IPS DF 4.7 (cell line): ENCODE results near the gene HMX1.

ENCODE experiments used
- DNase-seq: peaks from one replicate; pipeline ENCODE4 v3.0.0-alpha.2; 2013; ENCODE audit warnings: low spot score; ENCODE audit errors: extremely low read depth

Gene HMX1

DNA sequence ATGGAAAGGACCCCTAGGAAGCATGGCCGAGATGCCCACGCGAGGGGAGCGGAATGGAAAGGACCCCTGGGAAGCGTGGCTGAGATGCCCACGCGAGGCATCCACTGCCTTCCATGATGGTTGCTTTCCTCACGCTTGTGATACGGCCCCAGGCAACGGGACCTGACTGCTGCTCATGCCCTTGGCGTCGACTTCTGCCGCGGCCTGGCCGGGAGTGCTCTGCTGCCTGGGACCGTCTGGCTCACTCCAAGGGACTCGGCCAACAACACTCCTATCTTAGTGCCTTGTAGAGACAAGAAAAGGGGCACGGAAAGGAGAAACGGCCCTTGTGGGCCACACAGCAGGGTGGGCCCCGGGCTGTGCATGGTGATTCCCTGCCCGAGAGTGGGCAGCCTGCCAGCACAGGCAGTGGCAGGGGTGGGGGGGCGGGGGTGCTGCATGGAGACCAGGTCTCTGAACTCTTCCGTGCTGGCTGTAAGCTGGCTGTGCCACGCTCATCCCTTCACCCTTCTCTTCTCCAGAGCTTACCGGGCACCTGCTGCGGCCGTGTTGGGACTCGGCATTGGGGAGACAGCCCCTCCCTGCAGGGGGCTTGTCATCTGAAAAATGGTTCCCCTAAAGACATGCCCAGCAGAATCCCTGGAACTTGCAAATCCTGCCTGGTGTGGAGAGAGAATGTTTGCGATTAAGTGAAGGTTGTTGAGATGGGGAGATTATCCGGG is 38.6 kb upstream of the HMX1 start:
- DNase-seq: no peak

DNA sequence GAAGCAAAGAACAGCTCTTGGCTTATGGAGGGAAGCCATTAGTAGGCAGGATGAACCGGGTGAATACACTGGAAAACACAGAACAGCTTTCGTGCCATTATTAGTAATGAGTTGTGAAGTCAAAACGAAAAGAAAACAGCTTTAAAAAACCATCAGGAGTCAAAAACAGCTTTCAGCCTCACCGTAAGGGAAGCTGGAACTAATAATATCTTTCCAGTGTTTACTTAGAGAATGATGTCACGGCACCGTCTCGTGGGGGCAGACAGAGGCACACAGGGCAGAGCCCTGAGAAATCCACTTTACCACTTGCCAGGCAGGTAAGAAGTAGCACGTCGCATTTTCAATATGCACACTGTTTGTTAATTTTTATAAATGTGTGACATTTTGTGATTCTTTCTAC is 37.9 kb upstream of the HMX1 start:
- DNase-seq: no peak

DNA sequence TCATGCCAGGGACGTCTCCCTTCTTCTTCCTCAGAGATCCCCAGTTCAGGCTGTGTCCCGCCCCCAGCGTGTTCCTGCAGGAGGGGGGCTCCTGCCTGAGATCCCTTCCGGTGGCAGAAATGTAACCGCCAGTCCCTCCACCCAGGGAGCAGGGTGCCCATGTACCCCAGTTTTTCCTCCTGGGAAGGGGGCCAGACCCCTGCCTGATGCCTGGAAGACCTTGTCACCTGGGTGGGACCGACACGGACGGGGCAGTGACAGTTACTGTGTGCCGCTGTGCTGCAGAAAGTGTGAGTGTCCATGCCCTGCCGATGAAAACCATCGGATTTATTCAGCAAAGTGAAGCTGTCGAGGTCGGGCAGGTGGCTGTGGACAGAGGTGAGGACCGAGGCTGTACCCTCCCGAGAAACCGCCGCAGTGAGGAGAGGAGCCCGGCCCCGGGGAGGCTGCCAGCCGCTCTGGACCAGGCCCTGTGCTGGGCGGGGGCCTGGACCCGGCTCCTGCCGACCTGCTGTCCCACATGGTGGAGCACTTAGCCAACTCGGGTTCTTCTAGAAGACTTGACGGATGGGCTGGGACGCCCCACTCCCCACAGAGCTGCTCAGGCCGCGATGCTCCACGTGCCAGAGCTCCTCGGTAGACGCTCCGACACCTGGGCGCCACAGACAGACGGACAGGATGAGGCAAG is 36.7 kb upstream of the HMX1 start:
- DNase-seq: no peak

DNA sequence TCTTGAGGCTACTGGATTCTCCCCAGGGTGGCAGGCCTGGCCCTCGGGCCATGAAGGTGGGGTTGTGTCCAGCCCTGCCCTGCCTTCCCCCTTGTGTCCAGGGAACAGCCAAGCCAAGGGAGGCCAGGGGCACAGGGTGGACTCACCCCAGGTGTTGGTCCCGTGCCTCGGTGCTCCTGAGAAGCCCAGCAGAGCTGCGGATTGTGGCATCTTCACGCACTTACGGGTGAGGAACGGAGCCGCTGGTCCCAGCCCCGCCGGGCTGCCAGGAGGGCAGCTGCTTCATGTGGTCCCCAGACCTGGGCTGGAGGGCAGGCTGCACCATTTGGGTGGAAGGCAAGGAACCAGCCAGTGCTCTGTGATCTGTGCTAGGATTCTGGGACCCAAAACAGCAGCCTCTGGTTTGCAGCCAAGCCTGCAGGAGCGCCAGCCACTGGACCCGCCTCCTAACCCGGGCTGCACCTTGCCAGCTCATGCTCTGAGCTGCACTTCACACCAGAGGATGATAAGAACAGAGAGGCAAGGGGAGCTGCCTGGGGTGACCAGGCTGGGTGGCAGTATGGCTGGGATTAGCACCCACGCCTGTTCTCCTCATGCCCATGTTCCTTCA is 36.1 kb upstream of the HMX1 start:
- DNase-seq: no peak

DNA sequence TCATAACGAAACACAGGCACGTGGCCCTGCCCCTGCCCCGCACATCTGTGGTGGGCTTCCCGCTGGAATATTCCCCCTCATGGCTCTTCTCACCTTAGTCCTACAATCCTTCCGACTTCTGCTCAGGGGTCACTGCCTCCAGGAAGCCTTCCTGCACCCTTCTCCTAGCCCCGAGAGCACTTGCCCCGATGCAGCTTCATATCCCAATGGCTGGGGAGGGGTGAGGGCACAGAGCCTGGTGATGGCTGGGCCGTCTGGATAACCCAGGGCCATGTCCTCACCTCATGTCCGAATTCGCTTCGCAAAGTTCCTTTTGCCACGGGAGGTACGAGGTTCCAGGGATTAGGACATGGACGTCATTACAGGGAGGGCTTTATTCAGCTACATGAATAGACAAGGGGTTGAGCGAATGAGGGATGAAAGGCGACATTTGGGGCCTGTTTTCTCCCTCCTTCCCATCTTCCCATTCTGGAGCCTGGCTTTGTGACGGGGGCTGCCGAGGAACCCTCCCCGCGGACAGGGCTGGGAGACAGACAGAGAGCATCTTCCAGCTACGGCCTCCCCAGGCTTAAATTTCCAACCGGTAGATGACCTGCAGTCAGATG is 35.5 kb upstream of the HMX1 start:
- DNase-seq: no peak

DNA sequence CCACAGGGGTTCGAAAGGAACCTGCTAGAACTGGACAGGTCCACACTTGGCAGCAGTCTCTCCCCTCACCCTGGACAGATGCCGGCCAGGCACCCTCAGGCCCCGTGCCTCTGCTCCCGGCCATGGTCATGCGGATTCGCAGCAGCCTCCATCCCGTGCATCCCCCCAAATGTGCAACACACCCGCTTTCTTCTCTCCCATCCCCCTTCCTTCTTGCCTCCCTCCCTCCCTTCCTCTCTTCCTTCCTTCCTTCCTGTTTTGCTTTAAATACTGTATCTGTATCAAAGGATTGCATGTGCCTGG is 35.0 kb upstream of the HMX1 start:
- DNase-seq: no peak

DNA sequence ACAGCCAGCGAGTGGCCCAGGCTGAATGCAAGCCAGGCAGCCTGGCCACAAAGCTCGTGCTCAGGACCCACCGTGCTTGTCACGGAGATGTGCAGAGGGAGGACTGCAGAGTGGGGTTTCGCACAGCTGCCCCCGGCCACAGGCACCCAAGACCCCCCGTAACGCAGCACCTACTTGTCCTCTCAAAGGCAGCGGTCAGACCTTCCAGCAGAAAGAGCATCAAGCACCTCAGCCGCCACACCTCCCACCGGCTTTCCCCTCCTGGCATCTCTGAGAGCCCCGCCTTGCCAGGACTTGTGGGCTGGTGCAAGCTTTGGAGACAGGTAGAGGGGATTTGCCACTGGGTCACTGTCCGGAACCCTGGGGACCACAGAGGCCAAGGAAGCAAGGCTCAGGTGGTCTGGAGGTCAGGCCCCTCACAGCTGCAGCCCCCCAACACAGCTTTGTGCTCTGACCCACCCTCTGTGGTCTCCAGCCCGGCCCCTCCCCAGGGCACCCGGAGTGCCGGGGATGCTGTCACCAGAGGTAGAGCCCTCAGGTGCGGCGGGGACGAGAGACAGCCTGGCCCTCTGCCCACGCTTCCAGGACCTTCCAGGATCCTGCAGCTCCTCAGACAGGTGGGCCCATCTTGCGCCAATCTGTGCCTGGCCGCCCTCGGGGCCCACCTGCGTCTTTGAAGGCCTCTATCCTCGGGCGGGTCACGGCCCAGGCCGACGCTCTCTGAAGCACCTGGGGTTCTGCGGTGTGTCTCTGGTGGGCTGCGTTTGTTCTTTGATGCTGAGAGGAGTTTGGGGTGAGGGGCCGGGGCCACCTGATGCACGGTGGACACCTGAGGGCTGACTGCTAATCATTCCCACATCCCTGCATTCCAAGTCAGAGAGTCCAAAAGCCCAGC is 34.4 kb upstream of the HMX1 start:
- DNase-seq: no peak

DNA sequence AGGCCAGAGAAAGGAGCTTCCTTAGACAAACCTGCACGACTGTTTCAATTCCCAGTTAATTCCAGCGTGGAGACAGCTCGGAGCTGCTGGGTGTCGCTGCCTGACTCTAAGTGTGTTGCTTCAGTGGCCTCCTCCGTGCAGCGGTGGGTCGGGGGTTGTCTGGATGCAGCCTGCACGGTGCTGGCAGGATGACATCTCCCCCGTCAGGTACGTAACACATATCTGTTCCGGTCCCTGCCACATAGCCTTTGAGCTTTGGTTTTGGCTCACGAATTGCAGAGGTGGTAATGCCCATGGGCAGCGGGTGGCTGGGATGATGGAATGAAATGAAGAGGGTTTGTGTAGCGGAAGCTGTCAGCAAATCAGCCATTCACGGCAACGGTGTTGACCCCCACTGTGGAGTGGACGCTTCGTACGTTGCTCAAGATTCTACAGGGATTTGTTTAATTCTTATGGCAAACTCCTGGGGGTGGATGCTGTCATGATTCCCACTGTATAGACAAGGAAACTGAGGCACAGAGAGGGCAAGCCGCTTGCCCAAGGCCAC is 33.7 kb upstream of the HMX1 start:
- no peak for DNase-seq

DNA sequence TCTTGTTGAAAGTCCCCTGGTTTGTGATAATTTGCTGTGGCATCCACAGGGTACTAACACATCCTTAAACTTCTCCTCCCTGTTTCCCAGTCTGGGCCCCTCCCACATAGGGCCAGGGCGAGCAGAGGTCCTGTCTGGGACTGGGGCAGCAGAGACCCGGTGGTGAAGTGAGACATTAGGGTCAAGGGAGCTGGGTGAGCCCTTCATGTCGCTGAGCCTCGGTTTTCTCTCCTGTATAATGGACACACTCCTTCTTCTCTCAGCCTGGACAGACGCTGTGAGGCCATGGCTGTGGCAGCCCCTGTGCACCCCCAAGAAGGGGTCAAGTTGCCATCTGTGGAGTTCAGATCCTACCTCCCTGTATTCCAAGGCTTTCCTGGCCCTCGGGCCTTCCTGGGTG is 33.0 kb upstream of the HMX1 start:
- DNase-seq: no peak

DNA sequence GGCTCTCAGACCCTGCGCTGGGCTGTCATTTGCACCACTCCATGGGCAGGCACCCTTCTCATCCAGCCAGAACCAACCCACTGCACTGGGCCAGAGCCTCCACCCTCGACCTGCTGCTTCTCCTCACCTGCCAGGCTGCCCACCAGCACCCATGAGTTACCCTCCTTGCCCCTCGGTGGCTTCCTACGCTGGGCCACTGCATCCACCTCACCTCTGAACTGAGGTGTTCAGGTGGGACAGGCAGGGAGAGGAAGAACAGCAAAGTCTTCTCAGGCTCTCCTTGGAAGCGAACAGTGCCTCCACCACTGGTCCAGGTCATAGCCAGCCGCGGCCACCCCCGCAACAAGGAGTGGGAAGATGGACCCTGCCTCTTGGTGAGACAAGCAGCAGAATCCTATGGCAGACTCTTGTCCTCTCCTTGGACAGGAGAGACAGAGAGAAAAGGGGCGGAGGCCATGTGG is 32.4 kb upstream of the HMX1 start:
- no peak for DNase-seq

DNA sequence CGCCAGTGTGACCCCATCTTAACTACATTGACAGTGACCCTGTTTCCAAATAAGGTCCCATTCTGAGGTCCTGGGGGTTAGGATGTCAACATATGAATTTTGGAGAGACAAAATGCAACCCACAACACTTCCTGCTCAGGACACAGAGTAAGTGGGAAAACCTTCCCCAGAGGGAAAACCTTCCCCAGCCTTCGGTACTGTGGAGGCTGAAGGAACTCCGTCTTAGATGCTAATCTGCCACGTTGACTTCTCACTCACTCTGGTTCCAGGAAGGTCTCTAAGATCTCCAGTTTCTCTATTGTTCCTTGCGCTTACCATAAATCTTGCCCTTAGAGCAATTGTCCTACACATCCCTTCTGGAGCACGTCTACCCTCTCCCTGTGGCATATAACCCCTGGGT is 29.7 kb upstream of the HMX1 start:
- DNase-seq: no peak

DNA sequence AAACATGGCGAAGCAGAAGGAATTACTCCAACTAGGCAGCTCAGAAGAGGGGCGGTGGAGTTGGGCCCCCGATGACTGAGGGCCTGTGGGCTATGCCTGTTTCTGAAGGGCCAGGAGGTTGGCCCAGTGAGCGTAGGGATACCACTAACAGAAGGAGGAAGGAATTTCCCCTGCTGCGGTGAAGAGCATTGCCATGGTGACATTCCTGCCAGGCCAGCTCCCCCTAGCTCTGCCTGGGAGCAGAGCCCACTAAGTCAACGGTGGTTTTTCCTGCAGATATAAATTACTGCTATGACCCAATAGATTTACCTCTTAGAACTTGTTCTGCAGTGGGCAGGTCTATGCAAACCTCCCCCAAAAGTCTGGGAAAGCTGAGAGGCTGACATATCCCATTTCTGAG is 28.9 kb upstream of the HMX1 start:
- DNase-seq: no peak

DNA sequence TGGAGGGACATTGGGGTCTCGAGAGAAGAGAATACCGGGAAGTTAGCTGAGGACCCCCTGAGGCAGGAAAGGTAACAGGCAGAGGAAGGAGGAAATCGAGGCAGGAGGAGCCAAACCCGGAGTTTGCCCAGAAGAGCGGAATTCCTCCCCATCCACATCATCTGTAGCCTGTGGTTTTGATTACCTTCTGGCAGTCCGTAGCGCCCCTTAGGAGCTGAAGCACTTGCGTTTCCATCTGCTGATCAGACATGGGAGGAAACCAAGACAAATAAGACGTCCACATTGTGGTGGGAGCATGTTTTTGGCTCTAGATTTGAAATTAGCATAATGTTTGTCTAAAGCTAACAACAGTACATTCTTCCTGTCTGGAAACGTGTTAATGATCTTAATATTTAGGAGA is 26.8 kb upstream of the HMX1 start:
- no peak for DNase-seq

DNA sequence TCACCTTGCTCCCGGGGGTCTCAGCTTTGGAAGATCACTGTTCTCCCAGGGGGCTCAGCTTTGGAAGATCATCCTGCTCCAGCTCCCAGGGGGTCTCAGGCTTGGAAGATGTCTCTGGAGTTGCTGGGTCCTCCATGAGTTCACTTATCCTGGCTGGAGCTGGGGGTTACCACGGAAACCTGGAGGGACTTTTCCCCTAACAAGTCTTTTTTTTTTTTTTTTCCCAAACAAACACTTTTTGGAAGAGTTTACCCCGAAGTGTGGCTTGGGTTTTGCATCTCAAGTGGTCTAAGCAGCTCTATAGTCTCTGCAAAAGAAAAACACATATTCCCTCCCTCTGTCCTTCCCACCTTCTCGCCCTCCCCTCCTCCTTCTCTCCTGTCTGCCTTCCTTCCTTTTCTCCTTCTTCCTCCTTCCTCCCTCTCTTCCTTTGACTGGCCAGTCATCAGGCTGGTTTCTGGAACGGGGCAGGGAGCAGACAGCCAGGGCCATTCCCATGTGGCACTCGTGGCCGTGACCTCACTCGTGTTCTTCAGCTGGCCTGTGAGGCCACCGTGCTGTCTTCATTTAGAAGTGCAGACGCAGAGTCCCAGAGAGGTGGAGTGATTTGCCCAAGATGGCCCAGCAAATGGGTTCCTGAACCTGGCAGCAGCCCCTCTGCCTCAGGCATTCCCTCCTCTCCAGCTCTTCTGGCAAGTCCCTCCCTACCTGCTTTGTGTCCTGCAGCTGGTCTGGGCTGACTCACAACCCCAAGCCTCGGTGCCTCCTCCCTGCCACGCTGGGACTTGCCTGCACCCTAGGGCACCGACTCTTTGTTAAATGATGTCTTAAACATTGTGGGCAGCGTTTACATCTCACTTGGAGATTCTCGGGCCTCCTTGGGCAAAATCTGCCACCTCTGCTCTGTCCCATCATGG is 25.9 kb upstream of the HMX1 start:
- DNase-seq: no peak

DNA sequence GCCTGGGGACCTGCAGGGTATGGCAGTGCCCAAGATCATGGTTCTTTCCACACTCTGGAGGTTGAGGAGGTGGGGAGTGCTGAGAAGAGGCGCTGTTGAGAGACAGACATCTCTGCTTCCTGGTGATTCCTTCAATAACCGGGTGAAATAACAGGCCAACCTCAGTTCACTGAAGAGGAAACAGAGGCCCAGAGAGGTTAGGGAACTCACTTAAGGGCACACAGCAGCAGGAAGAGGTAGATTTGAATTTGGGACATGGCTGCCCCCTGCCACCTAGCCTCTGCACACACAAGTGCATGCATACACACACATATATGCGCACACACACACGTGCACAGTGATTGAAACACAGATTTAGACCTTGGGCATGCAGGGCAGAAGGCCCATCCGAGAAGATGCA is 24.9 kb upstream of the HMX1 start:
- no peak for DNase-seq

DNA sequence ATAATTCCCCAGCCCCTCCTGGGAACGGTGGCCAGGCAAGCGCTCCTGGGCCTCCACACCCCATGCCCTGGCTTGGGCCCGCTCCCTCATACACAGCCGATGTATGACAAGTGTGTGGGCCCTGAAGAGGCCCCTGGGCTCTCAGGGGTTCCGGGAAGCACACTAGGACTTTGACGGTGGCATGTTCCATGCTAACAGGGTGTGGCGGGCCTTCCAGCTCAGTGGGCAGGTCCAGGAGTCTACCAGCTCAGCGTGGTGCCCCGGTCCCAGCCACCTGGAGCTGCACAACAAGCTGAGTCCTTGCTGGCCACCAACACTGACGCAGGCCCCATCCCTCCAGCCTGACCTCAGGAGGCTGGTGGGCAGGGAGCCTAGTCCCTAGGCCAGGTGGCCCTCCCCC is 24.4 kb upstream of the HMX1 start:
- DNase-seq: no peak

DNA sequence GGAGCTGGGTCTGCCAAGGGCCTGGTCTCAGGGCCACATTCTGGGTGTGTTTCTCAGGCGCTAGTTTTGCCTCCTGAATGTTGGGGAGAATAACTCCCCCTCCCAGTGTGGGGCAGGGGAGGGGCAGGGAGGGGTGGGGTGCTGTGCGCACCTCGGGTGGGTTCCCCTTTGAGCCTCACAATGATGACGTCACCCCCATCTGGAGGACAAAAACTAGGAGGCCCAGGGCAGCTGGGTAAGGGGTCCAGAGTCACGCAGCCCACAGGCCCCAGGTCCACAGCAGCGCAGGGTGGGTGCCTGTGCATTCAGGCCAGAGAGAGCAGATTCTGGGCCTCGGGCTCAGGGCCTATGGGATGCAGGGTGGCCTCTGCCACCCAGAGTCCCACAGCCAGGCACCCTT is 23.7 kb upstream of the HMX1 start:
- no peak for DNase-seq

DNA sequence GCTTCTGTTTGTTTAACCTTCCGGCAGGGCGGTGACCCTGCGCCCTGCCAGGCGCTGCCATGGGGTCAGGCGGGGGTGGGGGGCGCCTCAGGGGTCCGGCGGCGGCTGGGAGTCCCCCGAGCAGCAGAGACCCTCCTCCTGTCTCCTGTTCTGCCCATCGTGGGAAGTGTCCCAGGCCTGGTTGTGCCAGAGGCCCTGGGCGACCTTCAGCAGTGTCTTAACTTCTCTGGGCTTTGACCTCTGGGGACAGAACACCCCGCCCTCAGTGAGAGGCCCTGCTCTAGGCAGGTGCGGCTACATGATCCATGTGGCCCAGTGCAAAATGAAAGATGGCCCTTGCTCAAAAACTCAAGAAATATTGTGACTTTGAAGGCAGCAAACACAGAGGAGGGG is 22.8 kb upstream of the HMX1 start:
- DNase-seq: no peak

DNA sequence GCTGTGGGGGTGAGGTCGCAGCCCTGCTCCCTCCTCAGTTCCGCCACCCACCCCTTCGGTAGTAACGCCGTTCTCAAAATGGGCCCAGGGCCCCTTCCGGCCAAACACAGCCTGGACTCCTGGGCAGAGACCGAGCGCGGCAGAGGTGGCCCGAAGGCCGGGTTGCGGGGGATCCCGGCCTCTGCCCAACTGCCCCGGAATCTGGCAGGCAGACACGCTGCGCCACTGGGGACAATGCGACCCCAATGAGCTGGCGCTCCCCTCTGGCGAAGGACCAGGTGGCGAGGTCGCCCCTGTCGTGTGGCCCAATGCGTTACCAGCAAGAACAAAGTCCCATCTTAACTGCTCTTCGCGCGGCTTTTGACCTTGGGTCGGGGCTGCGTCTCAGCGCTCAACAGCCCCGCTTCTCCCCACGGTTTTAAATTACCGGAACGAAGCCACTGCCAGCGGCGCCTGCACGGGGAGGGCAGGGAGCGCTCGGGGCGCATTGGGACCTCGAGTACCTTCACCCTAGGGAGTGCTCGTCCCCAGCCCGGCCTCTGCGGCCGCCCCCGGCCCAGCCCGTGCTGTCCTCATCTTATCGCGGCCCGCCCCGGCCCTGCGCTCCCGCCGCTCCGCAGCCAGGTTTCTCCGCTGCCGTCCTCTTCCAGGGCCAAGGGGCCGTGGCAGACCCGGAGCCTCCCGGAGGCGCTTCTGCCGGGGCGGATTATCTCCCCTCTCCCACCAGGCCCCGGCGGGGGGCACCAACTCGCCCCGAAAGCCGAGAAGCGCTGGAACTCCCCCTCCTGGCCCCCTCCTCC is 22.2 kb upstream of the HMX1 start:
- DNase-seq: no peak
